ENCODE results near the gene ZNF491.

ZNF491 gene

GRCh38 chr19:11787536-11787935 is 10.8 kb upstream of the ZNF491 start:
- H3K9me3 ChIP-seq (ENCODE audit: insufficient read depth, low read length, severe bottlenecking): no peaks in the 10 kb centered on the region
- DNase-seq: no peak
- ATAC-seq (ENCODE audit: insufficient read depth, low read depth): no peak

GRCh38 chr19:11792942-11793341 is 5.4 kb upstream of the ZNF491 start:
- DNase-seq (no peak), ATAC-seq (ENCODE audit: insufficient read depth, low read depth) (no peak)
- H3K36me3 ChIP-seq (ENCODE audit: insufficient read depth, low read length): no peaks in the 10 kb centered on the region
- no peak overlapping the region for H3K4me3 ChIP-seq (ENCODE audit: low read depth in 1 of 2, low read length in 2 of 2)
- no peak overlapping the region for H3K4me2 ChIP-seq (ENCODE audit: insufficient read depth, low read length)
- no peaks in the 10 kb centered on the region for H3K79me2 ChIP-seq (ENCODE audit: insufficient read depth, low read length)
- H3K27ac ChIP-seq (ENCODE audit: low read length): no peak overlapping the region
- no peak overlapping the region for H2AFZ ChIP-seq (ENCODE audit: low read depth, low read length)
- H3K9me3 ChIP-seq (ENCODE audit: insufficient read depth, low read length, severe bottlenecking): no peaks in the 10 kb centered on the region
- H3K4me1 ChIP-seq (ENCODE audit: insufficient read depth, low read length): peaks cover 9% of the 10 kb centered on the region
- H3K27me3 ChIP-seq (ENCODE audit: insufficient read depth, low read length, poor library complexity): no peaks in the 10 kb centered on the region
- TF ChIP-seq EZH2 (IDR thresholded peaks at IDR 0.05; ENCODE audit: borderline replicate concordance, low read depth, low read length, severe bottlenecking) (no peak), CTCF (IDR thresholded peaks at IDR 0.05; ENCODE audit: borderline replicate concordance, extremely low read depth, low read length, poor library complexity, severe bottlenecking) (no peak)
- H3K9ac ChIP-seq (ENCODE audit: low read depth, low read length): no peak overlapping the region
- H4K20me1 ChIP-seq (ENCODE audit: insufficient read depth, low read length): no peaks in the 10 kb centered on the region

More at GRCh38 chr19:11787536-11787935, 10.8 kb upstream of the ZNF491 start:
- Histone ChIP-seq H3K36me3 (ENCODE audit: insufficient read depth, low read length) (0 out of 2 replicates have a peak, but pooled peaks cover under 1% of the 10 kb centered on the region), H4K20me1 (ENCODE audit: insufficient read depth, low read length) (no peaks in the 10 kb centered on the region), H2AFZ (ENCODE audit: low read depth, low read length) (no peak overlapping the region), H3K4me3 (ENCODE audit: low read depth in 1 of 2, low read length in 2 of 2) (no peak overlapping the region), H3K79me2 (ENCODE audit: insufficient read depth, low read length) (no peaks in the 10 kb centered on the region), H3K4me1 (ENCODE audit: insufficient read depth, low read length) (no peaks in the 10 kb centered on the region), H3K27ac (ENCODE audit: low read length) (no peak overlapping the region), H3K9ac (ENCODE audit: low read depth, low read length) (no peak overlapping the region), H3K27me3 (ENCODE audit: insufficient read depth, low read length, poor library complexity) (no peaks in the 10 kb centered on the region), H3K4me2 (ENCODE audit: insufficient read depth, low read length) (no peak overlapping the region)
- TF ChIP-seq EZH2 (IDR thresholded peaks at IDR 0.05; ENCODE audit: borderline replicate concordance, low read depth, low read length, severe bottlenecking) (no peak), CTCF (IDR thresholded peaks at IDR 0.05; ENCODE audit: borderline replicate concordance, extremely low read depth, low read length, poor library complexity, severe bottlenecking) (no peak)

- H3K9ac ChIP-seq (ENCODE audit: low read depth, low read length): peak overlapping the region; percentile 73
- peak overlapping the region; percentile 78 for H3K27ac ChIP-seq (ENCODE audit: low read length)
- no peaks in the 10 kb centered on the region for H3K27me3 ChIP-seq (ENCODE audit: insufficient read depth, low read length, poor library complexity)
- H3K4me1 ChIP-seq (ENCODE audit: insufficient read depth, low read length): peaks cover 25% of the 10 kb centered on the region
- no peaks in the 10 kb centered on the region for H4K20me1 ChIP-seq (ENCODE audit: insufficient read depth, low read length)
- H3K36me3 ChIP-seq (ENCODE audit: insufficient read depth, low read length): no peaks in the 10 kb centered on the region
- peak; percentile 88 for DNase-seq
- peak overlapping the region; percentile 73 for H3K4me2 ChIP-seq (ENCODE audit: insufficient read depth, low read length)
- H3K79me2 ChIP-seq (ENCODE audit: insufficient read depth, low read length): no peaks in the 10 kb centered on the region; the same call in 1 of the 2 replicates
- TF ChIP-seq EZH2 (IDR thresholded peaks at IDR 0.05; ENCODE audit: borderline replicate concordance, low read depth, low read length, severe bottlenecking) (no peak), CTCF (IDR thresholded peaks at IDR 0.05; ENCODE audit: borderline replicate concordance, extremely low read depth, low read length, poor library complexity, severe bottlenecking) (peak; percentile 90)
- H2AFZ ChIP-seq (ENCODE audit: low read depth, low read length): peak overlapping the region; percentile 67; the same call in 1 of the 2 replicates
- no peaks in the 10 kb centered on the region for H3K9me3 ChIP-seq (ENCODE audit: insufficient read depth, low read length, severe bottlenecking)
- peak overlapping the region in 1 of 2 experiments; percentile 87; a peak in 2 of 4 replicates for H3K4me3 ChIP-seq (ENCODE audit: low read depth in 1 of 2, low read length in 2 of 2)
- ATAC-seq (ENCODE audit: insufficient read depth, low read depth): peak; percentile 72
Observed at GRCh38 chr19:11797491-11797890, 832 bp upstream of the ZNF491 start.
